Retinal pigment epithelial cell (primary cell): ENCODE data around the gene INHA.

Experiments used
- DNase-seq: peaks from one replicate; pipeline ENCODE4 v3.0.0-alpha.2; 2010; ENCODE audit warnings: low read depth
- H3K4me3 ChIP-seq: 2 replicates; pipeline ENCODE4 v1.5.1; 2011; ENCODE audit warnings: mild to moderate bottlenecking, low read length, control low read depth, moderate library complexity
- TF ChIP-seq, protein P1 (sequence below): conservative IDR thresholded peaks from 2 replicates; pipeline ENCODE4 v1.5.1; 2011; ENCODE audit warnings: low read depth, low read length, control low read depth, inconsistent platforms

The INHA gene

GRCh38 chr2:219570194-219570923 lies 1.8 kb upstream of the INHA start:
- H3K4me3 ChIP-seq: peak overlapping the region; percentile 52
- TF ChIP-seq, protein P1, sequence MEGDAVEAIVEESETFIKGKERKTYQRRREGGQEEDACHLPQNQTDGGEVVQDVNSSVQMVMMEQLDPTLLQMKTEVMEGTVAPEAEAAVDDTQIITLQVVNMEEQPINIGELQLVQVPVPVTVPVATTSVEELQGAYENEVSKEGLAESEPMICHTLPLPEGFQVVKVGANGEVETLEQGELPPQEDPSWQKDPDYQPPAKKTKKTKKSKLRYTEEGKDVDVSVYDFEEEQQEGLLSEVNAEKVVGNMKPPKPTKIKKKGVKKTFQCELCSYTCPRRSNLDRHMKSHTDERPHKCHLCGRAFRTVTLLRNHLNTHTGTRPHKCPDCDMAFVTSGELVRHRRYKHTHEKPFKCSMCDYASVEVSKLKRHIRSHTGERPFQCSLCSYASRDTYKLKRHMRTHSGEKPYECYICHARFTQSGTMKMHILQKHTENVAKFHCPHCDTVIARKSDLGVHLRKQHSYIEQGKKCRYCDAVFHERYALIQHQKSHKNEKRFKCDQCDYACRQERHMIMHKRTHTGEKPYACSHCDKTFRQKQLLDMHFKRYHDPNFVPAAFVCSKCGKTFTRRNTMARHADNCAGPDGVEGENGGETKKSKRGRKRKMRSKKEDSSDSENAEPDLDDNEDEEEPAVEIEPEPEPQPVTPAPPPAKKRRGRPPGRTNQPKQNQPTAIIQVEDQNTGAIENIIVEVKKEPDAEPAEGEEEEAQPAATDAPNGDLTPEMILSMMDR: no peak
- no peak for DNase-seq

- DNase-seq: no peak
- peak overlapping the region; percentile 52 for H3K4me3 ChIP-seq
These were observed 1.2 kb upstream of the INHA start for GRCh38 chr2:219570924-219571310.

GRCh38 chr2:219571311-219572236 lies 536 bp upstream of the INHA start, which contains the start of gene OBSL1:
Gene OBSL1 (minus strand): TSS chr2:219571539. CDS start chr2:219571232, 307 bp downstream.
- TF ChIP-seq, protein P1: no peak
- H3K4me3 ChIP-seq: peak within 1 kb of the TSS; percentile 52
- DNase-seq: peak; percentile 52

More at GRCh38 chr2:219570924-219571310, 1.2 kb upstream of the INHA start:
- TF ChIP-seq, protein P1: no peak

GRCh38 chr2:219573166-219573565 lies 1.1 kb downstream of the INHA start:
- H3K4me3 ChIP-seq: no peak overlapping the region
- no peak for DNase-seq
- TF ChIP-seq, protein P1: no peak

- no peak overlapping the region for H3K4me3 ChIP-seq
- TF ChIP-seq, protein P1: no peak
- DNase-seq: no peak
These were observed 2.6 kb downstream of the INHA start for GRCh38 chr2:219574484-219575311.

GRCh38 chr2:219575566-219576504 lies 3.7 kb downstream of the INHA start:
- DNase-seq: no peak
- TF ChIP-seq, protein P1: no peak
- no peak overlapping the region for H3K4me3 ChIP-seq
